Peyer's patch (tissue), 4 donors: ENCODE measurements around the gene DCC.

Experiments
- CTCF ChIP-seq, 6 experiments: fragments of 450-650 bp in 4 of 6; fragments of 200-600 bp in 2 of 6; sonication (generic) in 1 of 6; IDR thresholded peaks; one replicate each; pipeline ENCODE4 v1.5.1; 2017 to 2019; ENCODE audit warnings: antibody characterized with exemption in 6 of 6, mild to moderate bottlenecking in 3 of 6, moderate library complexity in 1 of 6
- POLR2A ChIP-seq, 2 donors: fragments of 450-650 bp; IDR thresholded peaks; one replicate each; pipeline ENCODE4 v1.5.1; 2017; ENCODE audit warnings: antibody characterized with exemption in 2 of 2, mild to moderate bottlenecking in 2 of 2, moderate library complexity in 2 of 2

GRCh38 chr18:52433797-52434196 is 93.8 kb downstream of the DCC start:
- TF ChIP-seq CTCF (IDR thresholded peaks at IDR 0.05) (no peak), POLR2A (IDR thresholded peaks at IDR 0.05) (no peak)
